GM18505 (cell line): ENCODE data around the gene FBXL7.

Source experiments
- ATAC-seq: cut with Tn5 transposase; IDR thresholded peaks from one replicate; pipeline ENCODE4 v1.9.1; 2021; ENCODE audit not compliant: unreplicated experiment
- POLR2A ChIP-seq: IDR thresholded peaks from 4 replicates; pipeline ENCODE4 v1.6.1; 2011; ENCODE audit warnings: borderline replicate concordance; ENCODE audit not compliant: insufficient read depth, insufficient read length; ENCODE audit errors: extremely low read depth

FBXL7 gene

DNA sequence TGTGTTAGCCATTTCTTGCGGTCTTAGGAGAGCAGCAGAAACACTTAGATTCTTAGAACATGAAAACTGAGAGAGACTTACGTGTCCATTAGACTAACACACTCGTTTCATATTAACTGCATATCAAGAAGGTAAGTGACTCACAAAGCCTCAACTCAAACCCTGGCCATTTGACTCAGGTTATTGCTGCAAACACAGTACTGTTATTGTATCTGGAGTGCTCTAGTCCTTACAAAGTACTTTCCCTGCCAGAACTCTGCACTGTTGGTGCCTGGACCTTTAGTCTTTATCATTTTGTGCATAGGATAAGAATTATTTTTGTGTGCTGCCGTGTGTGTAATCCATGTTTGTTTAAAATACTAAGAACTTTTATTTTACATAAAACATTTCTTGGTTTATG, 155.7 kb downstream of the FBXL7 start:
- ATAC-seq, result no peak
- no peak for TF ChIP-seq POLR2A

DNA sequence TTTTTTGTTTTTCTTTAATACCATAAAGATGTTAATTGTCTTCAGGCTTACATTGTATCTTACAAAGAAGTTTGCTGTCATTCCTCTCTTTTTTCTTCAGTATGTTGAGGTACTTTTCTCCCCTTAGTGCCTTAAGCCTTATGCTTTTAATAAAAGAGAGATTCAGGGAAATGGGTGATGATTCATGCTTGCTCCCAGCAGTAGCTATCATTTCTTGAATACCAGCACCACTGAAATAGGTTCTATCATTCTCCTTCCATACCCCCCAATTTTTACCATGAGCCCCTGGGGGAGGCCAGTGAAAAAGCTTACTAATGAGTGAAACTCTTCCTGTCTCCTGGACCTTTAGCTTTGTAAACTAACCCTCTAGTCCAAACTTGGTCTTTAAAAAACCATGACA, 165.0 kb downstream of the FBXL7 start:
- ATAC-seq, result no peak
- TF ChIP-seq POLR2A, result no peak

DNA sequence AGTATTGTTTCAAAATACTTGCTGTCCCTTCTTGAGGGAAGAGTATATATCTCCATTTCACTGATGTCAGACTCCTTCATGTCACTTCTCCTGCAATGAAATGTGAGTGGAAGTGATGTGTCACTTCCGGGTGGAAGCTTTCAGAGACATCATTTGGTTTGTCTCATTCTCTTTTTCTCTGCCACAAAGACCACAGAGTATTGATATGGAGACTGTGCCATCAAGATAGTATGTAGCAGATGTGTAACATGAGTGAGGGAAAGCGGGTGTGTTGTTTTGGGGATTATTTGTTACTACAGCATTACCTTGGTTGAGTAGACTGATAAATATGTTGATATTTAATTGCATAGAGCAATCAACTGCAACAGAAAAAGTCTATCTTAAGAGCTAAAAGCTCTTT, 169.8 kb downstream of the FBXL7 start:
- TF ChIP-seq POLR2A, result no peak
- ATAC-seq, result no peak

DNA sequence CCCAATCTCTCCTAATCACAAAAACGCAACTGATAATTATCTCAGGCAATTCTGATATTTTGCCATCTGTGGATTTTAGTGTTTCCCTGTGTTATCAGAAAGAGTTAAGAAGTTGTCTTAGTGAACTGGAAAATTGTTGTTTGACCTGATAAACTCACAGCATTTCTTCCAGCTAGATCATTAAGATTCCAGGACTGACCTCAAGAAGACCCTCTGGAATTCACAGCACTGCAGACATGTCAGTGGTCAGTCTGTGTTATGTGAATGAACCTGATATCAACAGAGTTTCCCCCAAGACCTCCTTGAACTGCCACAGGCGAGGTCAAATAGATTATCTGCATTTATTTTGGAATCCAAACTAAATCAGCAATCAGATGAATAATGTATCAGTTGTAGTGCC, 174.7 kb downstream of the FBXL7 start:
- ATAC-seq, result no peak
- TF ChIP-seq POLR2A, result no peak

DNA sequence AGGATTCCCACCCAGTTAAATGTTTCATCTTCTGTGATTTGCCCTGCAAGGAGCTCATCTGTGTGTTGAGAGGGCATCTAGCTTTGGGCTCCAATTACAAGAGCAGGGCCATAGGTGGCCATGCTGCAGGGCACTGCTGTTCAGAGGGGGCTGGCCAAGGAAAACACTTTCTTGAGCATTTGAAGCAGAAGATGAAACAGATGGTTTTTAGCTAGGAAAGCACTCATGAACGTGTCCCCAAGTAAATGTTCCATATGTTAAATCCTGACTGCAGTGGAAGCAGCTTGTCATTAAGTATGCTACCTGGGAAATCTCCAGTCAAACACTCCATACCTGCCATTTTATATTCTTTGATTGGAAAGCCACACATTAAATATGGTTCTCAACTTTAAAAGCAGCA, 176.6 kb downstream of the FBXL7 start:
- TF ChIP-seq POLR2A, result no peak
- ATAC-seq, result no peak

DNA sequence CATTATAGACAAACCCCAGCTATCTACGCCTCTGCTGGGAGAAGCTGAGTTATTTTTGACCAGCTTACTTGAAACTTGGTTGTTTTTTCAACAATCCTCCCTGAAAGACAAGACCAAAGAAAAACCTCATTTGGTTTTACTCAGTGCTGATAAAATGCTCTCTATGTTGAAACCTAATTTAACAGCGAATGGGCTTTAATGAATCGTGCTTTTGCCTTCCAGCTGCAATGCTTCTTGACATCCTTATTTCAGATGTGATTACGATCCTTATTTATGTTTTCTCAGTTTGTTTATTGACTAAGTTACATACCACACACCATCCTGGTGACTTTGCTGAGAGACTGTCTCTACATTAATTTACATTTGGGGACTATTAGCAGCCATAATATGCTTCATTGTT, 179.2 kb downstream of the FBXL7 start:
- no peak for TF ChIP-seq POLR2A
- no peak for ATAC-seq

DNA sequence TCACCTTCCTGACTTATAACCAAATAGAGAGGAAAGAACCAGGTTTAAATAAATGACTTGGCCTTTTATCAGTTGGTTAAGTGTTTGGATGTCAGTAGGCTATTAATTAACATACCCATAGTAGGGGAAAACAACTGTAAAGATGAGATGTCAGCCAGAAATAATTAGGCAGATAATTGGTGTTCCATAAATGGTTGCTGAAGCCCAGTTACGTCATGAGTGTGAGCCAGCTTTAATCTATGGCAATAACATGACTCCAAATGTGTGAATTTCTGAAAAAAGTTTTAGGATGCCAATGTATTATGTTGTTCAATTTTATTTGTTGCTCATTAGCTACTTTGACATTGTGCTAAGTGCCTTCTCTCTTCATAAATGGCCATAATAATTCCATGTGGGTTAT, 180.5 kb downstream of the FBXL7 start:
- TF ChIP-seq POLR2A, result no peak
- ATAC-seq, result no peak

DNA sequence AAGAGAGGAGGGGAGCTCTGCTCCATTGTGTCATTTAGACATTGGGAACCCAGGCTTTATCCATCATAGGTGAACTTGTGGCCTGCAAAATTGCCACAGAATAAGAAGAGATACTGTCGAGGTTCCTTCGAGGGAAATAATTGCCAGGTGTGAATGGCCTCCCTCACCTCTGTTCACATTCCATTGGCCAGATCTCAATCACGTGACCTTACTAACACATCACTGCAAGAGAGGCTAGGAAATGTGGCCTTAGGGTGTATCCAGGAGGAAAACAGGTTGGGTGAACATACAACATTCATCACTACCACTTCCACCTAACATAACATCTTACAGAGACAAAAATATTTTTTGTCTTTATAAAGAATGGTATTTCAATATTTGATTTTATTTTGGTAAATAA, 182.1 kb downstream of the FBXL7 start:
- no peak for ATAC-seq
- no peak for TF ChIP-seq POLR2A

DNA sequence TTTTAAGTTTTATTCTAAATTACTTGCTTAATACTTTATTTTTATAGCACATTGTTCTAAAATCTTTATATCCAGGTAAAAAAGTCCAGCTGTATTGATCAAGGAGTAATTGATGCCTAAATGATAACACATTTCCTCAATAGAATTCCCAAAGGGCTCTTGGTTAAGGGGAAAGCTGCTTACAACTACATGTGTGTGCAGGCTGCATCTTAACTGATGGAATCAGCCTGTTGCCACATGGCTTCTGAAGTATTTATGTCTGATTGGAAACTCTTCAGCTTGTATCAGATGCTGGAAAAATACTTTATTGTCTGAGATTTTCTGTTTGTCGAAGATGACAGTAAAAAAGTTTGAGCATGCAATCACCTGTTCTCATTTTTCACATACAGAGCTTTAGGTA, 182.6 kb downstream of the FBXL7 start:
- TF ChIP-seq POLR2A, result no peak
- no peak for ATAC-seq

DNA sequence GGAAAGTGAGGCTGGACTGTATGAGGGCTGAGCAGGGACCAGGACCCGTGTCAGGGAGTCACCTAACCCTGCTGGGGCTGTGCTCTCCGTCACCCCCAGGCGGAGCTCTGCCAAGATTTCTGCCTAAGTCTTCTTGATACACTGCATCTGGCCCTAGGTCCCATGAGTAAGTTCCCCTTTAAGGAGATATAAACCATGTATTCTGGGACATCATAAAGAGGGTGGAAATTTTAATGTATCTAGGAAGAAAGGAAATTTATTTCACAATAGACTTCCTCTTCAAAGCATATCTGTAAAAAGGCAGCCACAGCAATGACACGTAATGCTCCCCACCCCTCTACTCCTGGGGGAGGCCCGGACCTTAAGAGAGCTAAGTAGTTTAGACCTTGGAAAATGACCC, 183.4 kb downstream of the FBXL7 start:
- no peak for ATAC-seq

DNA sequence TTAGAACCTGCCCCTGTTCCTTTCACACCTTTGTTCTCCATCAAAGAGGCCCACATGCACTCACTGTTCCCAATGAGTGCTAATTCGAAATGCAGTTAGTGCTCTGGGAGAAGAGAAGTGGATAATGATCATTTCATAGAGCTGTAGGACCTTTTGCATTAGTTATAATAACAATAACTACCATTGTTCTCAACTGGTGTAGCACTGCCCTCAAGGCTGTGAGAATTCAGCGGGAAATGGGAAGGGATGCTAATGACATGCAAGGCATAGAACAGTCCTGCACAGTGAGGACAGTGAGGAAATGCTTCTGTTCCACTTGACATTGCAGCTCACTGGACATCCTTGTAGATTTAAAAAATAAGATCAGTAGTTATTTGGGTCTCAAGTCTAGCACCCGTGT, 187.4 kb downstream of the FBXL7 start:
- ATAC-seq, result no peak
- no peak for TF ChIP-seq POLR2A

More for the DNA sequence above, 183.4 kb downstream of the FBXL7 start:
- TF ChIP-seq POLR2A, result no peak

DNA sequence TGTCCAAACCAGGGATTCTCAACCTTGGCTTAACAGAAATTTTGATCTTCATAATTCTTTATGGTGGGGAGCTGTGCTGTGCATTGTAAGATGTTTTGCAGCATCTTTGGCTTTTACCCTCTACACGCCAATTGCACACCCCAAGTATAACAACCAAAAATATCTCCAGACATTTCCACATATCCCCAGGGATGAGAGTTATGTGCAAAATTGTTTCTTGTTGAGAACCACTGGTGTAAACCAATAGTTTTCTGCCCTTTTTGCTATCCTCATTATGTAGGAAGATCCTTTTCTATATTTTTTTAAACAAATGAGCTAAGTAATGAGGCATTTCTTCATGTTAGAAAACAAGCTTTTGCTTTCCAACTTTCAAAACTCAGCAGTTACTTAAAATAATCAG, 189.9 kb downstream of the FBXL7 start:
- no peak for TF ChIP-seq POLR2A
- no peak for ATAC-seq

DNA sequence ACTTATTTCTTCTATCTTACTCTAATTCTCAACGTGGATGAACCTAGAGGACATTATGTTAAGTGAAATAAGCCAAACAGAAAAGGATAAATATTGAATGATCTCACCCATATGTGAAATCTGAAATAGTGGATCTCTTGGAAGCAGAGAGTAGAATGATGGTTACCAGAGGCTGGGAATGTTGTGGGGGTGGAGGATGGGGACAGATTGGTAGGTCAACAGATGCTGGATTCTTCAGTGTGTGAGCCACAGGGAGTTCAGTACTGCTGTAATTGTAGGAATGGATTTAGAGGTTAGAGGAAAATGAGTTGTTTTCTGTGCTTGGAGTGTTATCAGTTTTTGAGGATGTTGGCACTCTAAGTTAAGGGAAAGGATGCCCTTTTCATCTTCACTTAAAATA, 190.6 kb downstream of the FBXL7 start:
- no peak for TF ChIP-seq POLR2A
- ATAC-seq, result no peak

DNA sequence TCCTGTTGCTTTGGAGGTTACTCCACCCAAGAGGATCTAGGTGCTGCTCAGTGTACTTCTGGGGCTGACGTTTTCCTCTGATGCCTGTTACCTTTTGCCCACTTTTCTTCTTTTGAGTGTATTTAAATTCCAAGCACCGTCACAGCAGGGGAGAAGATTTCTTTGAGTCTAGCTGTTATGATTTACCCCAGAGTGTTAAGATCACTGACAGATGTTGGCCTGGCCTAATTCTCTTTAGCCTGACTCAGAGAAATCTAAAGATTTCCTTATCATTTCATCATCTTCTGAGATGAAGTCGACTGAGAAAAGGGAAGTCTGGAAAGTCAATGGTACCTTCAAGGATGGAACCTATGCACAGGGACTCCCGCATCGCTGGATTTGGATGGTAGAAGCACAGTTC, 191.5 kb downstream of the FBXL7 start:
- TF ChIP-seq POLR2A, result no peak
- ATAC-seq, result no peak

DNA sequence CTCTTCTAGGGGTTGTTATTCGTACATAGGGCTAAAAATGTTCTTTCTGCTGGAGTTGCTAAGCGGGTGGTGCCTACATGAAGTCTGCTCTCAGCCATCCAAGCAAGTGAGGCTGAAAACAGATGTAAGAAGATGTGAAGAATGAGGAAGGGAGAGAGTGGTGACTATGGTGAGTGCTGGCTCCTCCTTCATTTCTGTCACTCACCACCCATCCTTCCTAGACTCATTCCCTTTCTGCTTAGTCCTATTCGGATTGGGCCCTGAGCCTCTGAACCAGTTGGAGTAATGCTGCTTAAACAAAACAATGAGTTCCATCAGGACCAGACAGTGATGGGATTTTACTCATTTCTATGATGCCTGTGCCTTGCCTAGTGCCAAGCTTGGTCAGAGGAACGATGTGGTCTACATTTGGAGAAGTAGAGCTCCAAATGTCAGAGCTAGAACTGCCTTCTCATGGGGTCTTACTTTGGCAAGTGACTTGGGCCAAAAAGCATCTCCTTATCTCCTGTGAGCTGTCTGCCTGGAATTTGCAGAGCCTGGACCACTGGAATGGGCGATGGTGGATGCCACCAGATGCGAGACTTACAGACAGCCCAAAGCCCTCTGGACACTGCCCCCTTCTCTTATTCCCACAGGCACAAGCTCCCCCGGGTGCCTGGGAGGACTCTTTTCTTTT, 192.9 kb downstream of the FBXL7 start:
- TF ChIP-seq POLR2A, result no peak
- ATAC-seq, result no peak
